ENCODE data around the gene AGTPBP1. TPM values are rescaled to one million over a fixed set of nuclear protein-coding genes. Genes with fewer than 3 reads are reported as not detected.

AGTPBP1 gene
- total RNA-seq, 2 donors from 2014 or later: 11.2 to 11.7 TPM

- Histone ChIP-seq H3K4me3 (no peak overlapping the region), H3K36me3 (no peaks in the 10 kb centered on the region), H3K27ac (no peak overlapping the region), H3K4me1 (no peaks in the 10 kb centered on the region), H3K9ac (ENCODE audit: low read depth in 2 of 2, low read length in 2 of 2) (no peak overlapping the region), H3K27me3 (no peaks in the 10 kb centered on the region), H3K9me3 (no peaks in the 10 kb centered on the region)
- DNase-seq: no peak
- TF ChIP-seq, protein P1, sequence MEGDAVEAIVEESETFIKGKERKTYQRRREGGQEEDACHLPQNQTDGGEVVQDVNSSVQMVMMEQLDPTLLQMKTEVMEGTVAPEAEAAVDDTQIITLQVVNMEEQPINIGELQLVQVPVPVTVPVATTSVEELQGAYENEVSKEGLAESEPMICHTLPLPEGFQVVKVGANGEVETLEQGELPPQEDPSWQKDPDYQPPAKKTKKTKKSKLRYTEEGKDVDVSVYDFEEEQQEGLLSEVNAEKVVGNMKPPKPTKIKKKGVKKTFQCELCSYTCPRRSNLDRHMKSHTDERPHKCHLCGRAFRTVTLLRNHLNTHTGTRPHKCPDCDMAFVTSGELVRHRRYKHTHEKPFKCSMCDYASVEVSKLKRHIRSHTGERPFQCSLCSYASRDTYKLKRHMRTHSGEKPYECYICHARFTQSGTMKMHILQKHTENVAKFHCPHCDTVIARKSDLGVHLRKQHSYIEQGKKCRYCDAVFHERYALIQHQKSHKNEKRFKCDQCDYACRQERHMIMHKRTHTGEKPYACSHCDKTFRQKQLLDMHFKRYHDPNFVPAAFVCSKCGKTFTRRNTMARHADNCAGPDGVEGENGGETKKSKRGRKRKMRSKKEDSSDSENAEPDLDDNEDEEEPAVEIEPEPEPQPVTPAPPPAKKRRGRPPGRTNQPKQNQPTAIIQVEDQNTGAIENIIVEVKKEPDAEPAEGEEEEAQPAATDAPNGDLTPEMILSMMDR (IDR thresholded peaks at IDR 0.05): no peak
- intact Hi-C loops (cut with DNase I): no loop called here
Measured at GRCh38 chr9:85676790-85677189, 65.0 kb downstream of the AGTPBP1 start.

DNA sequence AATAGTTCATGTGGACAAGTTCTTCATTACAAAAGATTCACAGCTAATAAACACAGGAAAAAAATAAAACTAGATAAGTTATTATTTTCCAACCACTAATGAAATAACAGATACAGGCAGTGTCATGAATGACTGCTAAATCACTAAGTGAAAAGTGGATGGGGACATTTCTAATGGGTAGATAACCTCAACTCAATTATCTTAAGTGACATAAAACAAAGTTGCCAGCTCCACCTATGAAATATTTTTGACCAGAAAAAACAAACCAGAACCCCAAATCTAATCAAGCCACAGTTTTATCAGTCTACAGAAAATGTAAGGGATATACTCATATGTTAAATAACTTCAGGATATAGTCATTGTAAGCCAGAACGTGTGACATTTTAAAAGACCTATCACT, 74.4 kb downstream of the AGTPBP1 start:
- Histone ChIP-seq H3K4me1 (no peaks in the 10 kb centered on the region), H3K27ac (no peak overlapping the region), H3K9me3 (no peaks in the 10 kb centered on the region), H3K36me3 (no peaks in the 10 kb centered on the region), H3K27me3 (no peaks in the 10 kb centered on the region), H3K4me3 (no peak overlapping the region), H3K9ac (ENCODE audit: low read depth in 2 of 2, low read length in 2 of 2) (no peak overlapping the region)
- intact Hi-C loops (cut with DNase I): no loop called here
- DNase-seq: no peak
- TF ChIP-seq, protein P1 (IDR thresholded peaks at IDR 0.05): no peak

DNA sequence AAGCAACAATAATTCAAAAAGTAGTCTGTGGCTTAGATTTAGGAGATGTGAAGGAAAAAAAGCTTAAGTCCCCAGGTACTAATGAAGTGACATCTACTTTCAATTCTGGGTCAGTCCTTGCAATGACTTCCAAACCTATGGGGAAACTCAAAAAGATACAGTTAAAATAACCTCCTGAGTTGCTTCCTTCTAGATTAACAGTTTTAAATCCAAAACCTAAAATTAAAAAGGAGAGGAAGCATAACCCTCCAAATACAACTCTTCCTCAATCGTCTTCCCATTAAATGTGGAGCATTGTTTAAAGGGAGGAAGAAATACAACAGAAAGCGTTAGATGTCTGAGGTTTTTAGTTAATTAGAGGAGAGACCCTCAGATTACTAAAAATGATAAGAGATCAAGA, 75.7 kb downstream of the AGTPBP1 start:
- DNase-seq: no peak
- Histone ChIP-seq H3K36me3 (no peaks in the 10 kb centered on the region), H3K9me3 (no peaks in the 10 kb centered on the region), H3K27ac (no peak overlapping the region), H3K4me3 (no peak overlapping the region), H3K4me1 (no peaks in the 10 kb centered on the region), H3K27me3 (no peaks in the 10 kb centered on the region), H3K9ac (ENCODE audit: low read depth in 2 of 2, low read length in 2 of 2) (no peak overlapping the region)
- intact Hi-C loops (cut with DNase I): no loop called here
- TF ChIP-seq, protein P1 (IDR thresholded peaks at IDR 0.05): no peak

DNA sequence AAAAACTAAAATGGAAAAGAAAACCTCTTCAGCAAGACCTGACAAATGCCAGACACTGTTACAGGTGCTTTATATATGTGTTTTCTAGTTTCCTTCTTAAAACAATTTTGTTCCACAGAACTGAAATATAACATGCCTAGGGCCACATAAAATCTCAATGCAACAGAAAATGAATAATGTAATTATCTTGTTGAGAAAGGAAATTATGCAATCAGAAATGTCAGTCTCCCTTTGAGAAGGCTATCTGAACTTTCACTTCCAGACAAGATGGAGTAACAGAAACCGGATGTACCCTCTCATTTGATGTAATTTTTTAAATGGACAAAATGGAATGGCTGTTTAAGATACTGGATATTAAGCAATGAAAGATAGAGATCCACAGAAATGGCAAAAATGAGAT, 79.2 kb downstream of the AGTPBP1 start:
- no peaks in the 10 kb centered on the region for H3K27me3 ChIP-seq
- H3K9ac ChIP-seq (ENCODE audit: low read depth in 2 of 2, low read length in 2 of 2): no peak overlapping the region
- no peak for DNase-seq
- H3K36me3 ChIP-seq: no peaks in the 10 kb centered on the region
- H3K4me1 ChIP-seq: no peaks in the 10 kb centered on the region
- intact Hi-C loops (cut with DNase I): no loop called here
- H3K4me3 ChIP-seq: no peak overlapping the region
- TF ChIP-seq, protein P1 (IDR thresholded peaks at IDR 0.05): no peak
- H3K27ac ChIP-seq: no peak overlapping the region
- H3K9me3 ChIP-seq: no peaks in the 10 kb centered on the region

GRCh38 chr9:85658716-85659115, 83.0 kb downstream of the AGTPBP1 start:
- Histone ChIP-seq H3K9ac (ENCODE audit: low read depth in 2 of 2, low read length in 2 of 2) (no peak overlapping the region), H3K27ac (no peak overlapping the region), H3K36me3 (no peaks in the 10 kb centered on the region), H3K9me3 (no peaks in the 10 kb centered on the region), H3K4me1 (no peaks in the 10 kb centered on the region), H3K4me3 (no peak overlapping the region), H3K27me3 (no peaks in the 10 kb centered on the region)
- TF ChIP-seq, protein P1 (IDR thresholded peaks at IDR 0.05): no peak
- intact Hi-C loops (cut with DNase I): no loop called here
- DNase-seq: no peak

DNA sequence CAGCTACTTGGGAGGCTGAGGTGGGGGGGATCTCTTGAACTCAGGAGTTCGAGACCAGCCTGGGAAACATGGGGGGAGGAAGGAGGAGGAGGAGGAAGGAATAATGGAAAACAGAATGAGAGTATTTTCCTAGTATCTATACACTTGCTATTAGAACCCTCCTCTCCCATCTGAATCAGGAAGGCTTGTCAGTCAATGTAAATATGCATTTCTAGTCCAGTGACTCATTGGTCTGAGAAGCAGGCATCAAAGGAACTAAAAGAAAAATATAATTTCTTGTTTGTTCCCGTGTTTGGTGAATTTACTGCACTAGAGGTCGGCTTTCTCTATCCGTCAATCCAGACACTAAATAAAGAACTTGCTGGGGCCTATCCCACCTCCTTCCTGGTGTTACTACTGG, 88.6 kb downstream of the AGTPBP1 start:
- Histone ChIP-seq H3K9ac (ENCODE audit: low read depth in 2 of 2, low read length in 2 of 2) (no peak overlapping the region), H3K27ac (no peak overlapping the region), H3K4me3 (no peak overlapping the region), H3K9me3 (no peaks in the 10 kb centered on the region), H3K27me3 (no peaks in the 10 kb centered on the region), H3K4me1 (no peaks in the 10 kb centered on the region), H3K36me3 (no peaks in the 10 kb centered on the region)
- no peak for DNase-seq
- TF ChIP-seq, protein P1 (IDR thresholded peaks at IDR 0.05): no peak
- intact Hi-C loops (cut with DNase I): no loop called here

Data from colonic mucosa (tissue), 4 donors.